ENCODE results near the gene SLC16A6. TPM values are rescaled to one million over a fixed set of nuclear protein-coding genes. Genes with fewer than 3 reads are reported as not detected.

The SLC16A6 gene
- total and polyA plus RNA-seq, 2 donors: 0.41 to 0.74 TPM

DNA sequence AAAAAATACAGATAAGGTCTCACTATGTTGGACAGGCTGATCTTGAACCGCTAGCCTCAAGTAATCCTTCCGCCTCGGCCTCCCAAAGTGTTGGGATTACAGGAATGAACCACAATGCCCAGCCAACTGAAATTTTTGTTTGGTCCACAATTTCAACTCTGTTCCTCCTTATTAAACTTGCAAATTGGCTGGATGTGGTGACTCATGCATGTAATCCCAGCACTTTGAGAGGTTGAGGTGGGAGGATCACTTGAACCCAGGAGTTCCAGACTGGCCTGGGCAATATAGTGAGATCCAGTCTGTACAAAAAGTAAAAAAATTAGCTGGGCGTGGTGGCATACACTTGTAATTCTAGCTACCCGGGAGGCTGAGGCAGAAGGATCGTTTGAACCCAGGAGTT is 13.8 kb upstream of the SLC16A6 start:
- Histone ChIP-seq H3K4me3 (ENCODE audit: low read depth, low read length) (no peak overlapping the region), H3K36me3 (ENCODE audit: insufficient read depth) (no peaks in the 10 kb centered on the region), H3K4me1 (ENCODE audit: insufficient read depth) (no peaks in the 10 kb centered on the region), H3K27ac (ENCODE audit: low read depth) (no peak overlapping the region)
- 93% methylated on average over 6 of the region's 6 CpGs for WGBS
- no peak for DNase-seq (ENCODE audit: extremely low spot score)

DNA sequence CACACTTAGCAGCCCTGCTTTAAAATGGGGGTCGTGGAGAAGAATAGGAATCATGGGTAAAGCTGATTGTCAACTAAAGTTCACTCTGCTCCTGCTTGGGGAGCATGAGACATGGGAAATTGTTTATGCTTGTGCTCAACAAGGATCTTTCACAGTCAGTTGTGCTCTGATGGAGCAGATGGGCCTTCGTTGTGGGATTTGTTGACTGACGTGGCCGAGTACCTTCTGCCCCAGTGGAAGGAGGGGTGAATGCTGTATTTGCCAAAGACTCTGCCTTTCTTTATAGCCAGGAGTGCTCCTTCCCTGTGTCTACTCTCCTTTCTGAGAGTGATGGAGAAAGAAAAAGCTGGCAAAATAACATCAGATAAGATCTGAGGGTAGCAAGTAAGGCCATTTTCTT is 11.7 kb upstream of the SLC16A6 start:
- DNase-seq (ENCODE audit: extremely low spot score): no peak
- Histone ChIP-seq H3K36me3 (ENCODE audit: insufficient read depth) (no peaks in the 10 kb centered on the region), H3K27ac (ENCODE audit: low read depth) (no peak overlapping the region), H3K4me3 (ENCODE audit: low read depth, low read length) (no peak overlapping the region), H3K4me1 (ENCODE audit: insufficient read depth) (no peaks in the 10 kb centered on the region)
- 66% methylated on average over 4 of the region's 4 CpGs for WGBS

DNA sequence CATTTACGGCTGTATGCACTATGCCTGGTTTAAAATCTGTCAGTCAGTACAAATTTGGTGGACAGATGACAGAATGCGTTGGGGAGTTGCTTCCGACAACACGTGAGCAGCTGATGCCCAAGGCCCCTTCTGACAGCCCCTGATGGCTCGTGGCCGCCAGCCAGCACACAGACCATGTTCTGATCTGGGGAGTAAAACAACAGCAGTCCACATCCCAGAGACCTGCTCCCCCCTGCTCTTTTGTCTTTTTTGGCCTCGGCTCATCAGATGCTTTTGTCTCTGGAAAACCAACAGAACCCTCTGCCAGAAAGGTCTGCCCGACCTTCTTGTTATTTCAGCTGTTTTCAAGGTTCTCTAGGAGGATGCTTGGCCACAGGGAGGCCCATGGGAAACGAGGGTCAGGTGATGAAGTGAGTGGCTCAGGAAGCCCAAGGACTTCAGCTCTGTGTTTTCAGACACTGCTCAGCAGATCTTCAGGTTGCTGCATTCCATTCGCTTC is 11.2 kb upstream of the SLC16A6 start:
- Histone ChIP-seq H3K4me1 (ENCODE audit: insufficient read depth) (no peaks in the 10 kb centered on the region), H3K36me3 (ENCODE audit: insufficient read depth) (no peaks in the 10 kb centered on the region), H3K27ac (ENCODE audit: low read depth) (no peak overlapping the region), H3K4me3 (ENCODE audit: low read depth, low read length) (no peak overlapping the region)
- DNase-seq (ENCODE audit: extremely low spot score): no peak
- WGBS: 77% methylated on average over 10 of the region's 10 CpGs

DNA sequence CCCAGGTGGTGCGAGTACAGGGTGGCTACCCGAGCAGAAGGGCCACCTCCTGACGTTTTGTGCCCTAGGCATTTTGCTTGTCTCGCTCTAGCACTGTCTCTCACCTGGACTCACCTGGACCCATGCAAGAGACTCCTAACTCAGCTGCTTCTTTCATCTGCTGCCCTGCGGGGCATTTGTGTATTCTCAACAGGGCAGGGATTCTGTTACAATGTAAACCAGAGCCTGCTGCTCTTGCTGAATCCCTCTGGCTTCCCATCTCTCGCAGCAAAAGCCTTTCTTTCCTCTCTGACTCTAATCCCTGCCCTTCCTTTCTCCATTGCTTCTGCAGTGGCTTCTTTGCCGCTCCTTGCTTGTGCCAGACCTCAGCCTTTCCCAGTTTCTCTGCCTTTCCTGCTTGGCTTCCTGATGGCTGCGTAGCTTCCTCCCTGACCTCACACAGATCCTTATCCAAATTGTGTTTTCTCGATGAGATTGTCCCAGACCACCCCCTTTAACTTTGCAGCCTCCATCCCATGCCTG is 10.6 kb upstream of the SLC16A6 start:
- Histone ChIP-seq H3K4me1 (ENCODE audit: insufficient read depth) (no peaks in the 10 kb centered on the region), H3K27ac (ENCODE audit: low read depth) (no peak overlapping the region), H3K36me3 (ENCODE audit: insufficient read depth) (no peaks in the 10 kb centered on the region), H3K4me3 (ENCODE audit: low read depth, low read length) (no peak overlapping the region)
- WGBS: 59% methylated on average over 9 of the region's 9 CpGs
- no peak for DNase-seq (ENCODE audit: extremely low spot score)

DNA sequence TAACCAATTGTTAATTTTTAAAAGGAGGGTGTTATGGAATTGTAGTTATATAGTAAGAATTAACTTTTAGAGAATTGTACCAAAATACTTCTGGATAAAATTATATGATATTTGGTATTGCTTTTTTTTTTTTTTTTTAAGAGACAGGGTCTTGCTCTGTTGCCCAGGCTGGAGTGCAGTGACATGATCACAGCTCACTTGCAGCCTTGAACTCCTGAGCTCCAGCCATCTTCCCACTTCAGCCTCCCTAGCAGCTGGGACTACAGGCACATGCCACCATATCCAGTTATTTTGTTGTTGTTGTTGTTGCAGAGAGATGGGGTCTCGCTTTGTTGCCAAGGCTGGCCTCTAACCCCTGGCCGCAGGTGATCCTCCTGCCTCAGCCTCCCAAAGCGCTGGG is 8.9 kb upstream of the SLC16A6 start:
- no peaks in the 10 kb centered on the region for H3K36me3 ChIP-seq (ENCODE audit: insufficient read depth)
- no peak overlapping the region for H3K27ac ChIP-seq (ENCODE audit: low read depth)
- H3K4me1 ChIP-seq (ENCODE audit: insufficient read depth): no peaks in the 10 kb centered on the region
- 98% methylated on average over 3 of the region's 3 CpGs for WGBS
- H3K4me3 ChIP-seq (ENCODE audit: low read depth, low read length): no peak overlapping the region
- no peak for DNase-seq (ENCODE audit: extremely low spot score)

DNA sequence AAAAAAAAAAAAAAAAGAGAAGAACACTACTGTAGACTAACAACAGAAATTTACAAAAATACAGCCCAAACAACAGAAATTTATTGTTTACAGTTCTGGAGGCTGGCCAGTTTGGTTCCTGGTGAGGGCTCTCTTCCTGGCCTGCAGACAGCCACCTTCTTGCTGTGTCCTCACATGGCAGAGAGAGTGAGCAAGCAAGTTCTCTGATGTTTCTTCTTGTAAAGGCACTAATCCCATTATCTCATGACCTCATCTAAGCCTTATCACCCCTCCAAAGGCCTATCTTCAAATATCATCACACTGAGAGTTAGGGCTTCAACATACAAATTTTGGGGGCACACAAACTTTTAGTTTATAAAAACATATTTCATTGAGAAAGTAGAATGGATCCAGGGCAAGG is 7.7 kb upstream of the SLC16A6 start:
- H3K4me1 ChIP-seq (ENCODE audit: insufficient read depth): no peaks in the 10 kb centered on the region
- no peak for DNase-seq (ENCODE audit: extremely low spot score)
- H3K4me3 ChIP-seq (ENCODE audit: low read depth, low read length): no peak overlapping the region
- no peaks in the 10 kb centered on the region for H3K36me3 ChIP-seq (ENCODE audit: insufficient read depth)
- no peak overlapping the region for H3K27ac ChIP-seq (ENCODE audit: low read depth)

DNA sequence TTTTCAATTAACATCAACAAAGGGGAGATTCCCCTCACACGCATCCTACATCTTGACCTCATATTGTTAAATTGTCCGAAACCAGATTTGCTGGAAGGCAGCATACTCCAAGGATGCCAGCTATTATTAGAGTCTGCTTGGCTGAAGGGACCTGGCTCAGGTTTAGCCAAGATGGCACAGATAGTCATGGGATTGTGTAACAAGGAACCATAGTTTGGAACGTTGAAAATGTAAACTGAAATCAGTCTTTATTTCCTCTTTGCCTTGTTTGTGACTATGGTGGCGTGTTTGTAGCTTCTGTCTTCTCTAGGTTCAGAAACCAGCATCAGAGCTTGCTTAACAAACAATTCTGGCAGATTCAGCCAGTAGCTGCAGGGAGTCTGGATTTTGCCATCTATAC is 6.3 kb upstream of the SLC16A6 start:
- Histone ChIP-seq H3K36me3 (ENCODE audit: insufficient read depth) (no peaks in the 10 kb centered on the region), H3K27ac (ENCODE audit: low read depth) (no peak overlapping the region), H3K4me3 (ENCODE audit: low read depth, low read length) (no peak overlapping the region), H3K4me1 (ENCODE audit: insufficient read depth) (no peaks in the 10 kb centered on the region)
- 77% methylated on average over 4 of the region's 4 CpGs for WGBS
- no peak for DNase-seq (ENCODE audit: extremely low spot score)

DNA sequence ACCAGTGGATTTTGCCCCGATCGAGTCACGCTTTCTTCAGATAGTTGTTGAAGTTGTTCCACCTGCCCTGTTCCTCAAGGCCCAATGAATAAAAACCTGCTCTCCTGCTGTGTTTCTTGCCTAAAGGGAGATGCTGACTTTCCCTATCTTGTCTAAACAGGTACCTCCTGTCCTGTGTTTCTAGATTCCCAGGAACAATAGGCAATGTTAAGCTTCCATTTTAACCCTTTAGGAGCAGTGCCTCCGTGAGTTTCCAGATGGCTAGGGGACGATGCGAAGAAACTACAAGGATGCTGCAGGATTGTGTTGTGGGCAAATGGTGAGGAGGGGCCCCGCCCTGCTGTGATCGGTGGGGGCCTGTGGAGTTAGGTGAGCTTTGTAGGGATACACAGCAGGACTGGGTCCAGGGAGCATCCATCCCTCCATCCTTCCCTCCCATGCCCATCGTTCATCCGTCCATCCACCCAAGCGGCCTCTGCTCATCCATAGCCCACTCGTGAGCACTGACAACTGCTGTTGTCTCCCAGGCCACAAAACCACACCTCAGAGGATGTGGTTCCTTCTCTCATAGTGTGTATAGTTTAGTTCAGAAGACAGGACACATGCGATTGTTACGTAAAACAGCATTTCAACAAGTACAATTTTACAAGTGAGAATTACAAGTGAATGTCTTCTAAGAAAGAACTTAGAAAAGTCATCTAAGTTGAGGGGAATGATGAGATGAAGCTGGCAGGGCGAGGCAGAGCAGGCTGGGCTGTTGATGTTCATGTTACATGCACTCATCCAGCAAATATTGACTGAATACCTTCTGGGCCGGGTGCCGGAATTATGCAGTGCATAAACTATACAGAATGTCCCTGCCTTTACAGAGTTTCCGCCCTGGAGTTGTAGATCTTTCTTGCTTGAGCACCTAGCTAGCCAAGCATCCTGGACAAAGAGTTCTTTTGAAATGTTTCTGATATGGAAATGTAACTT is 5.6 kb upstream of the SLC16A6 start:
- Histone ChIP-seq H3K27ac (ENCODE audit: low read depth) (no peak overlapping the region), H3K4me1 (ENCODE audit: insufficient read depth) (peaks cover under 1% of the 10 kb centered on the region), H3K4me3 (ENCODE audit: low read depth, low read length) (no peak overlapping the region), H3K36me3 (ENCODE audit: insufficient read depth) (no peaks in the 10 kb centered on the region)
- no peak for DNase-seq (ENCODE audit: extremely low spot score)
- WGBS: 81% methylated on average over 18 of the region's 18 CpGs

DNA sequence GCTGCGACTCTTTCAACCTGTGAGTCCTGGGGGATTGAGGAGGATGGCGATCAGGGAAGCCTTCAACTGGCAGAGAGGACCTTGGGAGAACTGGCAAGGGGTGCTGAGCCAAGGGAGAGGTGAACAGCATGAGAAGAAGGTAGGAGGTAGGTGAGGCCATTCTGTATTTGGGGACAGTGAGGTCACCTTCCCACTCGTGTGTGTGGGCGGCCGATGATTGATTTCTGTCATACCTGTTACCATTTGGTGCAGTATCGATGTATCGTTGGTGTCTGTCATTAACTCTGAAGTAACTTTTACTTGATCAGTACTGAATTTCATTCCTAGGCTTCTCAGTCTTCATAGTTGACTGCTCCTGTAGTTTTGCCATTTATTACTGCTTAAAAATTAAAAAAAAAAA is 4.2 kb upstream of the SLC16A6 start:
- Histone ChIP-seq H3K4me3 (ENCODE audit: low read depth, low read length) (no peak overlapping the region), H3K27ac (ENCODE audit: low read depth) (no peak overlapping the region), H3K36me3 (ENCODE audit: insufficient read depth) (no peaks in the 10 kb centered on the region), H3K4me1 (ENCODE audit: insufficient read depth) (peaks cover 3% of the 10 kb centered on the region)
- no peak for DNase-seq (ENCODE audit: extremely low spot score)
- 88% methylated on average over 7 of the region's 7 CpGs for WGBS

DNA sequence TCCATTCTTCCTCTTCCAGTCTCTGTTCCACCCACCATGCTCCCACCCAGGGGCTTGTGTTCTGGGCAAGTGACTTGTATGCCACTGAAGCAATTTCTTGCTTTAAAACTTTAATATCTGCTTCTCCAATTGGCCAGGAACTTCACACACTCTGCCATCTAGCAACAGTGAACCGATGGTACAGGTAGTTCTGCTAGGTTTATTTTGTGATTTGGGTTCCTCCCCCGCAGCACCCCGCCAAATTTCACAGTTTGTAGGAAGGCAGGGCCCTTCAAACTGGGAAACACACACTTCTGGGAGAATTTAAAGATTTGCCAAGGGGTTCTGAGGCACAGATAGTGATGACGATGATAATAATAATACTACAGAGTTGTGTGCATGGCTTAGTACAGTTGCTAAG is 3.7 kb upstream of the SLC16A6 start:
- H3K36me3 ChIP-seq (ENCODE audit: insufficient read depth): no peaks in the 10 kb centered on the region
- no peak overlapping the region for H3K27ac ChIP-seq (ENCODE audit: low read depth)
- no peak for DNase-seq (ENCODE audit: extremely low spot score)
- peaks cover 3% of the 10 kb centered on the region for H3K4me1 ChIP-seq (ENCODE audit: insufficient read depth)
- no peak overlapping the region for H3K4me3 ChIP-seq (ENCODE audit: low read depth, low read length)
- WGBS: 87% methylated on average over 4 of the region's 4 CpGs

DNA sequence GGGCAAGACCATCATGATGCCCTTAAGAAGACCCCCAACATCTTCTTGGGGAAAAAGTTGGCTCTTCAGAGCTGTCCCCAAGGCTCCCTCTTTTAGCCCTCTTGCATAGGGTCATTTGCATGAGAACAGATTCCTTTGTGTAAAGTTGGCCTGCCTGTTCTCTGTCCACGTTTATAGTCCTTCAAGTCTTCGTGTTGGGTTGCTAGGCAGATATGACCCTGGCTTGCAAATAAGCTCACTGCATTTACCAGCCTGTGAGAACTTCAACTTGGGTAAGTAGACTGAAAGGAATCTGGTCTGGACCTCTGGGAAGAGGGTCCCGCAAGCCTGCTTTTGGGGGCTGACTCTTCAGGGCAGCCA is 3.2 kb upstream of the SLC16A6 start:
- DNase-seq (ENCODE audit: extremely low spot score): no peak
- H3K4me3 ChIP-seq (ENCODE audit: low read depth, low read length): no peak overlapping the region
- no peaks in the 10 kb centered on the region for H3K36me3 ChIP-seq (ENCODE audit: insufficient read depth)
- H3K27ac ChIP-seq (ENCODE audit: low read depth): no peak overlapping the region
- 56% methylated on average over 3 of the region's 3 CpGs for WGBS
- H3K4me1 ChIP-seq (ENCODE audit: insufficient read depth): peaks cover 3% of the 10 kb centered on the region

DNA sequence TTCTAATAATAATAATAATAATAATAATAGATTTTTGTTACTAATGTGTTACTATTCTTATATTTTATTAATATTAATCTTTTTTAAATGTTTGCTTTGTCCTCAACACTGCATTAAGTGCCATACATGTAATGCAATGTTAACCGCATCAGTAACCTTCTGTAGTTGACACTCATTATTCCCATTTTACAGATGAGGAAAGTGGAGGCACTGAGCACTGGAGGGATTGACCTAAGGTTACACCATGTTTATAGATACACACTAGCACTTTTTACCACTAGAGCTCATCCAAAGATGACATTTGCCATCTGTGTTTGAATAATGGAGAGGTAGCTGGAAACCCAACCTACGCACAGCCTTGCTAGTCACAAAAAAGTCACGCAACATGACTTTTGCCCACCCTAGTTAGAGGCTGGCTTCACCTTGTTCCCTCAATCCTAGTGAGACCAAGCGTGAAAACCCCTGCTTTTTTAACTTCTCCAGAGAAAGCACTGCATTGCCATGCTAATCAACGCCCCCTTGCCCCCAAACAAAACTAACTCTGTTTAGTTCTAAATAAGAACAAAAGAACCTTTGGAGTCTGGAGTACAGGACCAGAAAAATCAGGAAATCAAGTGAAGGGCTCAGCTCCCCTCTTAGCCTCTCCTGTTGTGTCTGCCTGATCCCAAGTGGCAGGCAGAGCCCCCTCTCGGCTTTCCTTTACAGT is 2.7 kb upstream of the SLC16A6 start:
- 90% methylated on average over 6 of the region's 6 CpGs for WGBS
- H3K4me1 ChIP-seq (ENCODE audit: insufficient read depth): peaks cover 3% of the 10 kb centered on the region
- H3K4me3 ChIP-seq (ENCODE audit: low read depth, low read length): no peak overlapping the region
- H3K36me3 ChIP-seq (ENCODE audit: insufficient read depth): no peaks in the 10 kb centered on the region
- DNase-seq (ENCODE audit: extremely low spot score): no peak
- H3K27ac ChIP-seq (ENCODE audit: low read depth): no peak overlapping the region

DNA sequence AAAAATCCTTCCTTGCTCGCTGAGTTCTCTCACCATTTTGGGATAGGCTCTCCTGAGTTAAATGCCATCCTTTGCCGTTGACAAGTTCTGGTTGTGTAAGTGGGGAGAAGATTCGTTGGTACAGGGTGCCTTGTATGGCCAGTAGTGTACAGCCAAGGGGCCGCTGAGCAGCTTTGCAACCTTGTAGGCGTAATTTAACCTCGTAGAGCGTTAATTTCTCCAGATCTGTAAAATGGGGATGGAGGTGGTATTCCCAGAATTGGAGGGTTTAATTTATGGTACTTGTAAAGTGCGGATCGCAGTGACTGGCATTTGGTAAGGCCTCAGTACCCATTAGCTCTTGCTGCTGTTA is 1.7 kb upstream of the SLC16A6 start:
- 32% methylated on average over 9 of the region's 9 CpGs for WGBS
- Histone ChIP-seq H3K36me3 (ENCODE audit: insufficient read depth) (no peaks in the 10 kb centered on the region), H3K4me1 (ENCODE audit: insufficient read depth) (peaks cover 3% of the 10 kb centered on the region), H3K4me3 (ENCODE audit: low read depth, low read length) (no peak overlapping the region), H3K27ac (ENCODE audit: low read depth) (no peak overlapping the region)
- DNase-seq (ENCODE audit: extremely low spot score): no peak
